H9 (cell line): ENCODE measurements around the gene LRRC8C. TPM values are rescaled to one million over a fixed set of nuclear protein-coding genes. Genes with fewer than 3 reads are reported as not detected.

Experiments used
- DNase-seq: peaks from one replicate; pipeline ENCODE4 v3.0.0-alpha.2; 2017
- H2AFZ ChIP-seq: one replicate; pipeline ENCODE4 v1.6.1; 2013; ENCODE audit warnings: mild to moderate bottlenecking, low read length, control low read depth, moderate library complexity
- H2AK5ac ChIP-seq: 2 replicates; pipeline ENCODE4 v1.6.1; 2013; ENCODE audit warnings: low read length, control low read depth, mixed read lengths; ENCODE audit not compliant: insufficient read length
- H2BK120ac ChIP-seq: one replicate; pipeline ENCODE4 v1.6.1; 2013; ENCODE audit warnings: low read depth, mild to moderate bottlenecking, low read length, control low read depth, inconsistent platforms; ENCODE audit not compliant: poor library complexity, severe bottlenecking
- H2BK12ac ChIP-seq: 2 replicates; pipeline ENCODE4 v1.6.1; 2013; ENCODE audit warnings: low read length, control low read depth, mixed read lengths, low read depth; ENCODE audit not compliant: insufficient read length
- H2BK15ac ChIP-seq: 2 replicates; pipeline ENCODE4 v1.6.1; 2013; ENCODE audit warnings: low read depth, low read length, control low read depth
- H2BK20ac ChIP-seq: one replicate; pipeline ENCODE4 v1.6.1; 2013; ENCODE audit warnings: low read depth, mild to moderate bottlenecking, low read length, control low read depth, inconsistent platforms; ENCODE audit not compliant: poor library complexity, severe bottlenecking
- H2BK5ac ChIP-seq: 2 replicates; pipeline ENCODE4 v1.6.1; 2013; ENCODE audit warnings: low read length, control low read depth, mixed read lengths; ENCODE audit not compliant: insufficient read length
- H3K14ac ChIP-seq: 2 replicates; pipeline ENCODE4 v1.6.1; 2013; ENCODE audit warnings: low read length, control low read depth; ENCODE audit not compliant: insufficient read depth
- H3K18ac ChIP-seq: 2 replicates; pipeline ENCODE4 v1.6.1; 2013; ENCODE audit warnings: low read depth, mild to moderate bottlenecking, mixed read lengths, low read length, control low read depth; ENCODE audit not compliant: insufficient read length
- H3K23ac ChIP-seq: 2 replicates; pipeline ENCODE4 v1.6.1; 2013; ENCODE audit warnings: low read length, control low read depth, mixed read lengths, low read depth; ENCODE audit not compliant: insufficient read length
- H3K23me2 ChIP-seq: 2 replicates; pipeline ENCODE4 v1.6.1; 2013; ENCODE audit warnings: low read depth, mild to moderate bottlenecking, mixed read lengths, low read length, control low read depth; ENCODE audit not compliant: insufficient read length, poor library complexity, severe bottlenecking
- H3K27ac ChIP-seq: 2 replicates; pipeline ENCODE4 v1.5.1; 2013; ENCODE audit warnings: low read length, control low read depth, mixed read lengths, low read depth; ENCODE audit not compliant: insufficient read length
- H3K27me3 ChIP-seq: 2 replicates; pipeline ENCODE4 v1.6.1; 2013; ENCODE audit warnings: low read length, control low read depth, inconsistent platforms; ENCODE audit not compliant: insufficient read depth
- H3K4ac ChIP-seq: 2 replicates; pipeline ENCODE4 v1.6.1; 2013; ENCODE audit warnings: low read depth, mild to moderate bottlenecking, control low read depth, inconsistent platforms, low read length, moderate library complexity
- H3K4me1 ChIP-seq: 2 replicates; pipeline ENCODE4 v1.6.1; 2013; ENCODE audit warnings: low read length, control low read depth, inconsistent platforms; ENCODE audit not compliant: insufficient read depth
- H3K4me2 ChIP-seq: 2 replicates; pipeline ENCODE4 v1.6.1; 2013; ENCODE audit warnings: low read length, control low read depth, mixed read lengths; ENCODE audit not compliant: insufficient read length, insufficient read depth
- H3K56ac ChIP-seq: 2 replicates; pipeline ENCODE4 v1.6.1; 2013; ENCODE audit warnings: low read depth, mild to moderate bottlenecking, mixed read lengths, low read length, control low read depth; ENCODE audit not compliant: insufficient read length
- H3K79me1 ChIP-seq: 2 replicates; pipeline ENCODE4 v1.6.1; 2013; ENCODE audit warnings: low read depth, mild to moderate bottlenecking, moderate library complexity, low read length, control low read depth, inconsistent platforms; ENCODE audit not compliant: insufficient read depth, poor library complexity, severe bottlenecking
- H3K79me2 ChIP-seq: 2 replicates; pipeline ENCODE4 v1.6.1; 2013; ENCODE audit warnings: low read length, control low read depth, inconsistent platforms; ENCODE audit not compliant: insufficient read depth
- H3K9ac ChIP-seq: 2 replicates; pipeline ENCODE4 v1.6.1; 2013; ENCODE audit warnings: low read length, control low read depth, mixed read lengths; ENCODE audit not compliant: insufficient read length; ENCODE audit errors: extremely low read depth
- H3K9me3 ChIP-seq: one replicate; pipeline ENCODE4 v1.6.1; 2013; ENCODE audit warnings: low read depth, low read length, inconsistent platforms; ENCODE audit not compliant: control insufficient read depth
- H3T11ph ChIP-seq: one replicate; pipeline ENCODE4 v1.6.1; 2013; ENCODE audit warnings: mild to moderate bottlenecking, low read length, control low read depth, inconsistent platforms
- H4K20me1 ChIP-seq: one replicate; pipeline ENCODE4 v1.6.1; 2013; ENCODE audit not compliant: control insufficient read depth, insufficient read length, insufficient read depth
- H4K5ac ChIP-seq: 2 replicates; pipeline ENCODE4 v1.6.1; 2013; ENCODE audit warnings: low read depth, mild to moderate bottlenecking, mixed read lengths, low read length, control low read depth; ENCODE audit not compliant: insufficient read length
- H4K8ac ChIP-seq: replicated peaks from 2 replicates; pipeline ENCODE4 v1.6.1; 2013; ENCODE audit warnings: low read length, control low read depth, mixed read lengths, low read depth; ENCODE audit not compliant: insufficient read length
- H4K91ac ChIP-seq: 2 replicates; pipeline ENCODE4 v1.6.1; 2013; ENCODE audit warnings: low read depth, mild to moderate bottlenecking, moderate library complexity, mixed read lengths, low read length, control low read depth; ENCODE audit not compliant: insufficient read length
- H3K27ac Mint-ChIP-seq, 3 experiments: 2 replicates in 2 of 3; 3 replicates in 1 of 3; pipeline ENCODE4 v1.8.0; 2020 to 2021; ENCODE audit warnings: mixed read lengths in 3 of 3, mild to moderate bottlenecking in 1 of 3, moderate library complexity in 1 of 3
- H3K27me3 Mint-ChIP-seq: 2 replicates; pipeline ENCODE4 v1.8.0; 2021; ENCODE audit warnings: low read depth, mild to moderate bottlenecking, moderate library complexity, mixed read lengths
- H3K36me3 Mint-ChIP-seq, 3 experiments: 2 replicates in 2 of 3; 3 replicates in 1 of 3; pipeline ENCODE4 v1.8.0; 2020 to 2021; ENCODE audit warnings: low read depth in 3 of 3, mixed read lengths in 3 of 3; ENCODE audit not compliant: insufficient read depth in 1 of 3
- H3K4me1 Mint-ChIP-seq, 2 experiments: 2 replicates each; pipeline ENCODE4 v1.8.0; 2020; ENCODE audit warnings: mixed read lengths in 2 of 2
- H3K4me3 Mint-ChIP-seq, 2 experiments: 2 replicates in 1 of 2; 3 replicates in 1 of 2; pipeline ENCODE4 v1.8.0; 2020 to 2021; ENCODE audit warnings: mild to moderate bottlenecking in 2 of 2, mixed read lengths in 2 of 2, moderate library complexity in 1 of 2
- H3K9me3 Mint-ChIP-seq, 2 experiments: 2 replicates in 1 of 2; 3 replicates in 1 of 2; pipeline ENCODE4 v1.8.0; 2020; ENCODE audit warnings: mild to moderate bottlenecking in 2 of 2, mixed read lengths in 2 of 2, moderate library complexity in 1 of 2
- WGBS: extraction: QIAGEN DNeasy Blood & Tissue Kit; methylation state at CpG from one replicate; pipeline ENCODE4 v1.1.7; 2013; ENCODE audit warnings: missing lambda C conversion rate, low lambda C conversion rate, mixed read lengths; ENCODE audit not compliant: insufficient read length; ENCODE audit errors: extremely low coverage; 5-methylcytosine and 5-hydroxymethylcytosine counted together
- long read RNA-seq: library from polyadenylated mRNA; unstranded; transcript quantifications from one replicate; pipeline ENCODE4 v2.0.0, GENCODE V29; 2020
- total RNA-seq: library from RNA; stranded (reverse); gene quantifications from 2 replicates; pipeline ENCODE4 v1.2.1, GENCODE V29; 2021
- TF ChIP-seq, protein P1 (sequence below): fragments of 200-600 bp; sonication (generic); conservative IDR thresholded peaks from 3 replicates; pipeline ENCODE4 v1.8.0; 2021; ENCODE audit warnings: antibody characterized with exemption, mild to moderate bottlenecking

Gene LRRC8C
- total RNA-seq = 1.8 and 1.9 TPM in 2 replicates
- long read RNA-seq, full-length matches to known transcripts = 3 of 3 reads
- long read RNA-seq, partial matches to known transcripts = 0 of 3 reads
- long read RNA-seq, other reads (novel, unspliced or antisense) = 0 of 3 reads

DNA sequence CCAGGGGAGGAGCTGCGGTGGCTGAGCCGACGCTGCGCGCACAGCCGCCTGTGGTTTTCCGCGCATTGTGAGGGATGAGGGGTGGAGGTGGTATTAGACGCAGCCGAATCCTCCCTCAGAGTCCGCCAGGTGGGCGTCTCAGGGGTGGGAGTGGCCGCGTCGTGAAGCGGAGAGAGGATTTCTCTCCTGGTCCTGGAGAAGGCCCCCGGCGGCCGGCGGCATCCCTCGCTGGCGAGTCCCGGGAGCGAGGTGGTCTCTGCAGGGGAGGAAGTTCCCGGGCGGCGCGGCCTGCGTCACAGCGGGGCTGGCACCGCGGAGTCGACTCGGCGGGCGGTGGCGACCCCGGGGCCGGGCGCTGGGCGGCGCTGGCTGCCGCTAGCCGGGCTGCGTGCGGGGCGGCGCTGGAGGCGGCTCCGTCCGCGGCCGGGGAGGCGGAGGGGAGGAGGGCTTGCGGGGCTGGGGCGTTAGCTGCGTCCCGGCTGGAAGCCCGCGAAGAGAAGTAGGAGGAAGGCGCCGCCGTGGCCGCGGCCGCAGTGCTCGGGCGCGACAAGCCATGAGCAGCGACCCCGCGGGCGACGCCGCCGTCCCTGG, at the start of gene LRRC8C:
Gene LRRC8C, plus strand, starts transcription at position 464 of the 591 bp plus-strand sequence. CDS start 53,354 bp downstream, outside the sequence.
- WGBS = no CpG with 5 or more reads among the region's 76 CpGs
- peak within 1 kb of the TSS in 2 of 3 experiments; percentile 57 to 70; a peak in 3 of 7 replicates for H3K27ac Mint-ChIP-seq

More for the DNA sequence above, at the start of gene LRRC8C:
- Histone ChIP-seq H4K8ac (no peak within 1 kb of the TSS), H2BK120ac (no peak within 1 kb of the TSS), H3K27me3 (peaks cover 5% of the 10 kb centered on the region; the same call in 1 of the 2 replicates), H4K5ac (no peak within 1 kb of the TSS), H3K4ac (no peak within 1 kb of the TSS), H2AFZ (no peak within 1 kb of the TSS), H3K23ac (no peak within 1 kb of the TSS), H3K9me3 (no peaks in the 10 kb centered on the region), H3K79me1 (no peaks in the 10 kb centered on the region), H3K9ac (no peak within 1 kb of the TSS), H3K56ac (no peak within 1 kb of the TSS), H2BK15ac (no peak within 1 kb of the TSS), H3K23me2 (peaks cover 22% of the 10 kb centered on the region), H3K4me2 (peak within 1 kb of the TSS; percentile 82), H3K14ac (peak within 1 kb of the TSS; percentile 83), H3K27ac (no peak within 1 kb of the TSS), H3K4me1 (no peaks in the 10 kb centered on the region), H3T11ph (no peak within 1 kb of the TSS), H2BK5ac (no peak within 1 kb of the TSS), H4K20me1 (no peaks in the 10 kb centered on the region), H2AK5ac (no peak within 1 kb of the TSS), H2BK20ac (no peak within 1 kb of the TSS), H3K18ac (peak within 1 kb of the TSS; percentile 46), H3K79me2 (no peaks in the 10 kb centered on the region), H2BK12ac (no peak within 1 kb of the TSS), H4K91ac (no peak within 1 kb of the TSS)
- Mint-ChIP-seq H3K4me3 (peak within 1 kb of the TSS; percentile 83 to 93), H3K9me3 (no peaks in the 10 kb centered on the region), H3K4me1 (peaks cover 20 to 24% of the 10 kb centered on the region in 2 experiments), H3K36me3 (no peaks in the 10 kb centered on the region), H3K27me3 (peaks cover 41% of the 10 kb centered on the region)
- TF ChIP-seq, protein P1, sequence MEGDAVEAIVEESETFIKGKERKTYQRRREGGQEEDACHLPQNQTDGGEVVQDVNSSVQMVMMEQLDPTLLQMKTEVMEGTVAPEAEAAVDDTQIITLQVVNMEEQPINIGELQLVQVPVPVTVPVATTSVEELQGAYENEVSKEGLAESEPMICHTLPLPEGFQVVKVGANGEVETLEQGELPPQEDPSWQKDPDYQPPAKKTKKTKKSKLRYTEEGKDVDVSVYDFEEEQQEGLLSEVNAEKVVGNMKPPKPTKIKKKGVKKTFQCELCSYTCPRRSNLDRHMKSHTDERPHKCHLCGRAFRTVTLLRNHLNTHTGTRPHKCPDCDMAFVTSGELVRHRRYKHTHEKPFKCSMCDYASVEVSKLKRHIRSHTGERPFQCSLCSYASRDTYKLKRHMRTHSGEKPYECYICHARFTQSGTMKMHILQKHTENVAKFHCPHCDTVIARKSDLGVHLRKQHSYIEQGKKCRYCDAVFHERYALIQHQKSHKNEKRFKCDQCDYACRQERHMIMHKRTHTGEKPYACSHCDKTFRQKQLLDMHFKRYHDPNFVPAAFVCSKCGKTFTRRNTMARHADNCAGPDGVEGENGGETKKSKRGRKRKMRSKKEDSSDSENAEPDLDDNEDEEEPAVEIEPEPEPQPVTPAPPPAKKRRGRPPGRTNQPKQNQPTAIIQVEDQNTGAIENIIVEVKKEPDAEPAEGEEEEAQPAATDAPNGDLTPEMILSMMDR = no peak; the same call in 1 of the 3 replicates
- DNase-seq = peak; percentile 71
